ENCODE results near the gene JAK2. TPM values are rescaled to one million over a fixed set of nuclear protein-coding genes. Genes with fewer than 3 reads are reported as not detected.

Gene JAK2
- total and polyA plus RNA-seq, 9 of the 15 experiments (the other 6 are each of a cell fraction or from before 2014, with no cell fraction given): 4.7 to 23.4 (median 15.3) TPM

DNA sequence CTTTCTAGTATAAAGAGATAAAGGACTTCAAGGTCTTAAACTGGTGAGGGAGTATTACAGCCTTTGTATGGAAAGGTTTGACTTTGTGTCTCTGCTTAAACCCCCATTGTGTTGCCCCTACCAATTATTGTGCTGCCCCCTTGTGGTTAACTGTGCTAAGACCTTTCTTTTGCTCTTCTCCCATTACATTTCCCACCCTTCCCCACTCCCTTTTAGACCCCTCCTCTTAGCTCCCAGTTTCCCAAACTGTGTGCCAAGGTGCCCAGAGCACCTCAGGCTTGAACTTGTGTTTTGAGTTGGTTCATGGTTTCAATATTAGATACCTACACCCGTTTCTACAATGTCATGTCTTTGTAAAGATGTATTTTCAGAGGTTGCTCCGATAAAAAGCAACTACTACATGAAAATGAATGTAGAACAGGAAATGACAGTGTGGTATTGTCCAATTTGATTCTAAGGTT is 2.9 kb downstream of the JAK2 start:
- peaks cover 90% of the 10 kb centered on the region for H3K79me2 ChIP-seq (ENCODE audit: control insufficient read depth, insufficient read depth, low read length)
- TF ChIP-seq, protein P1, sequence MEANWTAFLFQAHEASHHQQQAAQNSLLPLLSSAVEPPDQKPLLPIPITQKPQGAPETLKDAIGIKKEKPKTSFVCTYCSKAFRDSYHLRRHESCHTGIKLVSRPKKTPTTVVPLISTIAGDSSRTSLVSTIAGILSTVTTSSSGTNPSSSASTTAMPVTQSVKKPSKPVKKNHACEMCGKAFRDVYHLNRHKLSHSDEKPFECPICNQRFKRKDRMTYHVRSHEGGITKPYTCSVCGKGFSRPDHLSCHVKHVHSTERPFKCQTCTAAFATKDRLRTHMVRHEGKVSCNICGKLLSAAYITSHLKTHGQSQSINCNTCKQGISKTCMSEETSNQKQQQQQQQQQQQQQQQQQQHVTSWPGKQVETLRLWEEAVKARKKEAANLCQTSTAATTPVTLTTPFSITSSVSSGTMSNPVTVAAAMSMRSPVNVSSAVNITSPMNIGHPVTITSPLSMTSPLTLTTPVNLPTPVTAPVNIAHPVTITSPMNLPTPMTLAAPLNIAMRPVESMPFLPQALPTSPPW (CRISPR knock-in tag; IDR thresholded peaks at IDR 0.05): peak; percentile 23; the same call in 1 of the 2 replicates
- TF ChIP-seq CTBP1 (IDR thresholded peaks at IDR 0.05; ENCODE audit: borderline replicate concordance) (0 out of 2 replicates have a peak, but pooled peaks have one; percentile 44), SOX6 (IDR thresholded peaks at IDR 0.05) (peak; percentile 82), EHMT2 (IDR thresholded peaks at IDR 0.05) (0 out of 2 replicates have a peak, but pooled peaks have one; percentile 57), TBP (optimal IDR thresholded peaks at IDR 0.05; ENCODE audit: low read depth, low read length) (peak; percentile 16), ATF7 (IDR thresholded peaks at IDR 0.05) (0 out of 2 replicates have a peak, but pooled peaks have one; percentile 17), HMBOX1 (IDR thresholded peaks at IDR 0.05) (peak; percentile 80), FOS (IDR thresholded peaks at IDR 0.05; ENCODE audit: extremely low read depth, insufficient read length) (no peak), MTA2 (IDR thresholded peaks at IDR 0.05; ENCODE audit: low read depth) (0 out of 2 replicates have a peak, but pooled peaks have one; percentile 17), MAZ (CRISPR knock-in tag; conservative IDR thresholded peaks at IDR 0.05 in 1 of 2, IDR thresholded peaks at IDR 0.05 in 1 of 2) (0 out of 4 replicates have a peak, but pooled peaks of 1 of the 2 experiments have one; percentile 33), ZNF133 (CRISPR knock-in tag; IDR thresholded peaks at IDR 0.05) (no peak), ZNF592 (IDR thresholded peaks at IDR 0.05) (0 out of 2 replicates have a peak, but pooled peaks have one; percentile 44), ZEB2 (IDR thresholded peaks at IDR 0.05) (peak; percentile 41; the same call in 1 of the 2 replicates)
- TF ChIP-seq, protein P2, sequence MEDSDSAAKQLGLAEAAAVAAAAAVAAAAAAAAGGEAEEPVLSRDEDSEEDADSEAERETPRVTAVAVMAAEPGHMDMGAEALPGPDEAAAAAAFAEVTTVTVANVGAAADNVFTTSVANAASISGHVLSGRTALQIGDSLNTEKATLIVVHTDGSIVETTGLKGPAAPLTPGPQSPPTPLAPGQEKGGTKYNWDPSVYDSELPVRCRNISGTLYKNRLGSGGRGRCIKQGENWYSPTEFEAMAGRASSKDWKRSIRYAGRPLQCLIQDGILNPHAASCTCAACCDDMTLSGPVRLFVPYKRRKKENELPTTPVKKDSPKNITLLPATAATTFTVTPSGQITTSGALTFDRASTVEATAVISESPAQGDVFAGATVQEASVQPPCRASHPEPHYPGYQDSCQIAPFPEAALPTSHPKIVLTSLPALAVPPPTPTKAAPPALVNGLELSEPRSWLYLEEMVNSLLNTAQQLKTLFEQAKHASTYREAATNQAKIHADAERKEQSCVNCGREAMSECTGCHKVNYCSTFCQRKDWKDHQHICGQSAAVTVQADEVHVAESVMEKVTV (CRISPR knock-in tag; IDR thresholded peaks at IDR 0.05): 0 out of 2 replicates have a peak, but pooled peaks have one; percentile 11

More for the DNA sequence above, 2.9 kb downstream of the JAK2 start:
- ATAC-seq (peak; percentile 7), DNase-seq (ENCODE audit: extremely low read depth in 1 of 4, low spot score in 3 of 4) (peak; percentile 33 to 86 (median 48)), FAIRE-seq (peak; percentile 83)
- CTCF ChIA-PET (ENCODE audit: low intra/inter-chr PET ratio): interaction anchor here (0.6 to 1.4 kb wide), 2 partner anchors 226 to 597 kb away, joined by 4 to 5 read pairs; no protein-coding TSS in a partner anchor
- POLR2A ChIA-PET: no interaction called here
- H3K4me3 ChIP-seq: peak overlapping the region; percentile 74
- peak overlapping the region; percentile 69 to 82; a peak in 3 of 4 replicates for H3K9ac ChIP-seq (ENCODE audit: insufficient read depth in 1 of 2, low read depth in 2 of 2, low read length in 2 of 2)
- peak overlapping the region; percentile 76 for H3K27ac ChIP-seq (ENCODE audit: extremely low read depth, low read depth, low read length)
- 0% methylated on average over 2 of the region's 2 CpGs for WGBS (ENCODE audit: insufficient coverage, low coverage, missing lambda C conversion rate)
- peaks cover 9% of the 10 kb centered on the region for H3K9me3 ChIP-seq (replicated peaks; ENCODE audit: control insufficient read depth, insufficient read depth, low read depth, low read length)
- H3K36me3 ChIP-seq (ENCODE audit: control insufficient read depth, insufficient read depth, low read length): peaks cover 56% of the 10 kb centered on the region
- intact Hi-C loops (cut with micrococcal nuclease) (loop anchor here (1.0 to 5.0 kb wide), 3 partner anchors 61 to 326 kb away; partner anchors contain the start of gene PLPP6), in situ Hi-C loops (cut with MboI) (loop anchor here (10.0 kb wide), 1 partner anchor 233 kb away; no protein-coding TSS in a partner anchor)
- H3K4me1 ChIP-seq (replicated peaks in 1 of 2; ENCODE audit: control insufficient read depth in 2 of 2, insufficient read depth in 2 of 2, low read length in 2 of 2): peaks cover 14 to 15% of the 10 kb centered on the region in 2 experiments; a peak in 4 of 5 replicates
- BruUV-seq (replicated peaks): no TSS peak
- no peaks in the 10 kb centered on the region for H3K9me1 ChIP-seq (ENCODE audit: control insufficient read depth, insufficient read depth, low read length)
- H3K4me2 ChIP-seq (ENCODE audit: insufficient read depth, low read length): peak overlapping the region; percentile 92
- no peaks in the 10 kb centered on the region for H3K27me3 ChIP-seq (ENCODE audit: control insufficient read depth in 2 of 2, insufficient read depth in 2 of 2, low read length in 2 of 2)
- peak overlapping the region; percentile 57 for H2AFZ ChIP-seq (ENCODE audit: low read depth, low read length)
- H4K20me1 ChIP-seq (replicated peaks; ENCODE audit: control insufficient read depth, insufficient read depth, low read length): no peaks in the 10 kb centered on the region
